RPMI7951 (cell line): ENCODE results near the gene OPTN. TPM values are rescaled to one million over a fixed set of nuclear protein-coding genes. Genes with fewer than 3 reads are reported as not detected.
"Not testable (repeated sequence)": the region's sequence is repeated elsewhere in the genome, so short reads cannot be mapped to it uniquely, and the experiment has no call there.

ENCODE experiments used
- DNase-seq: peaks from one replicate; pipeline ENCODE4 v3.0.0-alpha.2; 2012; ENCODE audit warnings: low read depth
- total RNA-seq: library from RNA; depleted of rRNA; stranded (reverse); fragments of >200 nt; shearing (Covaris generic); gene quantifications from 2 replicates; pipeline ENCODE4 v1.2.3, GENCODE V29; 2014

The OPTN gene
- total RNA-seq, 1 experiment from 2014 or later = 78.7 TPM

DNA sequence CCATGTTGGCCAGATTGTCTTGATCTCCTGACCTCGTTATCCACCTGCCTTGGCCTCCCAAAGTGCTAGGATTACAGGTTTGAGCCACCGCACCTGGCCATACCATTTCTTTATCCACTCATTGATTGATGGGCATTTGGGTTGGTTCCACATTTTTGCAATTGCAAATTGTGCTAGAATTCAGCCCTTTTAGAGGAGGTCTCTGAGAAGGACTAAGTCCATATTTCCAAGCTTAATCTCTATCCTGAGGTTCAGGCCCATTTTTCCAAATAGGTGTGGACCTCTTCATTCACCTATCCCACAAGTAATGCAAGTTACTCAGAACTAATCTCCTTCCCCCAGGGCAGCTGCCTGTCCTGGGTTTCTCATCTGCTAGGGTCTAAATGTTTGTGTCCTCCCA is 9.7 kb upstream of the OPTN start:
- no peak for DNase-seq

DNA sequence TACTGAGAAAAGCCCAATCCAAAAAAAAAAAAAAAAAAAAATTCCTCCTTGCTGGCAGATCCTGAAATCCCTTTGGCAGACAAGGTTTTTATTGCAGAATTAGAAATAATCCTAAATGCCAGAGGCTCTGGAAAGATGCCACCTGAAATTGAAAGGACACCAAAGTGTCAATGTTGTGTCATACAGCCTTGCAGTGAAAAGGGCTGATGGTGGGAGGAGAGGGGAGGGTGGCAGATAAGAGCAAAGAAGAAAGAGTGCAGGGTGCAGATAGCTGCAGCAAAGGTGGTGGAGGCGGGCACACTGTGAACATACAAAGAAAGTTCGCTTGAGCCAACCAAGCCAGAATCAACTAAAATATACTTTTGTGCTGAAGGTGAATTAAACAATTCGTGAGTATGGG is 8.2 kb upstream of the OPTN start:
- DNase-seq = no peak

GRCh38 chr10:13092291-13093102 is 7.5 kb upstream of the OPTN start:
- no peak for DNase-seq

DNA sequence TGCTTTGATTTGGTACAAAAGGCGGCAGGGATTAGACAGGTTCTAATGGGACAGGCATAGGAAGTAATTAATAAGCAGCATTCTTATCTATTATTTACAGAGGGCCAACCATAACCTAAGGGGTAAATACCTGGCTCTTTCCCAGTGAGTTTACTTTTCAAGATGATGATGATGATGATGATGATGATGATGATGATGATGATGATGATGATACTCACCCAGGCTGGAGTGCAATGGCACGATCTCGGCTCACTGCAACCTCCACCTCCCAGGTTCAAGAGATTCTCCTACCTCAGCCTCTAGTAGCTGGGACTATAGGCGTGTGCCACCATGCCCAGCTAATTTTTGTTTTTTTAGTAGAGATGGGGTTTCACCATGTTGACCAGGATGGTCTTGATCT is 5.9 kb upstream of the OPTN start:
- not testable (repeated sequence) for DNase-seq

DNA sequence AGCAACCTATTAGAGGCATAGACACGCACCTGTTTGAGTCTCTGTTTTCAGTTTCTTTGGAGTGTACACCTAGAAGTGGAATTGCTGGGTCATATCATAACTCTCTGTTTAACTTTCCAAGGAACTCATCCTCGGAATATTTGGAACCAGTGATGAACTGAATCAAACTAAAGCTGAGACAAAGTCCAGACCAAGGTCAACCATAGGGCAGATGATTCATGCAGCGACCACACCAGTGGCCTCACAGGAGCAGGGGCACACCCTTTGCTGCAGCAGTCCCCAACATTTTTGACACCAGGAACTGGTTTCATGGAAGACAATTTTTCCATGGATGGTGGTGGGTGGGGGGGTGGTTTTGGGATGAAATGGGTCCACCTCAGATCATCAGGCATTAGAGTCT is 4.9 kb upstream of the OPTN start:
- DNase-seq = peak; percentile 58

GRCh38 chr10:13095929-13096328 is 4.0 kb upstream of the OPTN start:
- DNase-seq = no peak

- peak; percentile 80 for DNase-seq
These were observed 758 bp upstream of the OPTN start for GRCh38 chr10:13099144-13099665.

DNA sequence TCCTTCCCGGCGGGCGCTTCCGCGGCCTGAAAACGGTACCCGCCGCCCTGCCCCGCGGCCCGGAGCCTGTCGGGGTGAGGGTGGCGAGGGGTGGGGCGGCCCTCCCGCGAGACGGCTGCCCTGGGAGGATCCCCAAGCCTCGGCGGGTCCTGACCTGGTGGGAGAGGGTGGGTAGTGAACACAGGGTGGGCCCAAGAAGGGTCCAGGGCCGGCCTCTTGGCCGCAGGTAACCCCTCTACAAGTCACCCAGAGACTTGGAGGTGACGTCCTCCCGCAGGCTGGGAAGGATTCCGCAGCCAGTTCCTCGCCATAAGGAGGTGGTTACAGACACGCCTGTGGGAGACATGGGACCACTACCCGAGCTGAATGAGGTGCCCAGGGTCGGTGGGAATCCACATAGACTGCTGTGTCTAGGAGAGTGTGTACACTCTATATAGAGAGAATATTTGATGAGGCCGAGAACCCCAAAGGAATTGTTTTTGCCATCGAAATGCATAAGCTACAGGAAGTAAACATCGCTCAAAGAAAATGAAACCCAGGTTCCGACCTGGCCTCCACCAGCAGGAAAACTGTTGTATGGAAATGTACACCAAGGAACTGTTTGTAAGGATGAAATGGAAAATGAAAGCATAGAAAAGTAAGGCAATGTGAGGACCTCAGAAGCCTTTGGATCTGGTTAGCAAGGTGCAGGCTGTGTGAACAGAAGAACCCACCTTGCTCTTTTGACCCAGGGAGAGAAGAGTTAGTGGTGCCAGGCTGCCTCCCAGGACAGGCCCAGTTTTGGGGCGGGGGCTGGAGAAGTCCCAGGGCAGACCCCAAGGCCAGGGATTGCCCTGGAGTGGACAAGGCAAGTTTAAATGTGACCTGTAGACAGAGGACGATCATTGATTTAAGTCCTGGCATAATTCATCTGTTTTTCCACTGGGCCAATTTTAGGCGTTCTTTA is 659 bp downstream of the OPTN start:
- DNase-seq = peak; percentile 39

GRCh38 chr10:13102002-13102794 is 2.2 kb downstream of the OPTN start:
- DNase-seq = peak; percentile 31

DNA sequence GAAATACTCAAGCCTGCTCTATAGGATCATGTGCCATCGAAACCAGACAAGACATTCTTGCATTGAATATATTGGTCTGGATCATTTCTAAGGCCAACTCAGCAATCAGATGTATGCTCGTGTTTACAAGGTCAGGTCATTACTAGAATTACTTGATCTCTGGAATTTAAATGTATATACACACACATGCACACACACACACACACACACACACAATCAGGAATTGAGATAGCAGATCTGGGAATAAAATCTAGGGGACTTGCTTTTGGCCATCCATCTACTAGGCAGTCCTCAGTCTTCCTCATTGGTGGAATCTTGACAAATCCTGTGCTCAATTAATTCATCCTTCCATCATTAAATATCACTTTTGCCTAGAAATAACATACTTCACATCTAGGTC is 3.6 kb downstream of the OPTN start:
- no peak for DNase-seq

DNA sequence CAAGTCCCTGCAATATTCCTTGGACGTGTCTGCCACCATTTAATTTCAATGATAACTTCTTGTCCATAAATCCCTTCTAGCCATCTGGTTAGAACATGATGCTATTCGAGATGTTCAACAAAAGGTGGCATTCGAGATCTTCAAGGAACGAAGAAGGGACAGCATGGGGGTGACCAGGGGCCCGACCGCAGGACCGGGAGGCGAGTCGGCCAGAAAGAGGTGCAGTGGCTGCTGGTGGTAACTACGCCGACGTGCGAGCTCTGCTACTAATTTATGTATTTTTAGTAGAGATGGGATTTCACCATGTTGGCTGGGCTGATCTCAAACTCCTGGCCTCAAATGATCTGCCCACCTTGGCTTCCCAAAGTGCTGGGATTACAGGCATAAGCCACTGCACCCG is 4.7 kb downstream of the OPTN start:
- DNase-seq = no peak

GRCh38 chr10:13105184-13105583 is 5.2 kb downstream of the OPTN start:
- DNase-seq = peak; percentile 31

DNA sequence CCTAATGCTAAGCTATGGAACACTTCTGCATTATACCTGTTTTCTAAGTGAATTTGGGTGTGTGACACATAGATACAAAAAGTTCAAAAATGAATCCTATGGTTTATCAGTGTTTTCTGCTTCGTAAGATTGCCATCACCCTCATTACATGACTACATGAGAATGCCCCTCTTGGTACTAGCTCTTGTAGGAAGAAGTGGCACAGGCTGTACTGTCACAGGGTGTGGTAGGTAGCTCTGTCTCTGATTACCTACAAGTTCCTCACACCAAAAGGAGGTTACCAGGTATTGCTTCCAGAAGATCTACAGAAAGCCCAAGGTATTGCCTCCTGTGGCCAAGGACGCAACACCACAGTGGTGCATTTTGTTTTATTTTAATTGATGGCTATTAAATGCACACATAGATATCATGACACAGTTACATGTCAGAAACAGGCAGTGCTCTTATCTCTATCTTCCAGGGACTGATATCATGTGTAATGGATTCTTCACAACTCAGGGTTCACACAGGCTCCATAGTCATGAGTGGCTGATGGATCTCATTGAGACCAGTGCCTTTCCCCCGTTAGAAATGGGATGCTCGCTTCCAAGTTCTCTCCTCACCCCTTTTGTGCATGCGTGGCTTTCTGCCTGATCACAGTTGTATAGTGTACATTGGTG is 6.6 kb downstream of the OPTN start:
- no peak for DNase-seq

GRCh38 chr10:13110908-13111307 is 10.9 kb downstream of the OPTN start:
- DNase-seq = no peak

GRCh38 chr10:13113544-13113943 is 13.6 kb downstream of the OPTN start:
- DNase-seq = no peak

DNA sequence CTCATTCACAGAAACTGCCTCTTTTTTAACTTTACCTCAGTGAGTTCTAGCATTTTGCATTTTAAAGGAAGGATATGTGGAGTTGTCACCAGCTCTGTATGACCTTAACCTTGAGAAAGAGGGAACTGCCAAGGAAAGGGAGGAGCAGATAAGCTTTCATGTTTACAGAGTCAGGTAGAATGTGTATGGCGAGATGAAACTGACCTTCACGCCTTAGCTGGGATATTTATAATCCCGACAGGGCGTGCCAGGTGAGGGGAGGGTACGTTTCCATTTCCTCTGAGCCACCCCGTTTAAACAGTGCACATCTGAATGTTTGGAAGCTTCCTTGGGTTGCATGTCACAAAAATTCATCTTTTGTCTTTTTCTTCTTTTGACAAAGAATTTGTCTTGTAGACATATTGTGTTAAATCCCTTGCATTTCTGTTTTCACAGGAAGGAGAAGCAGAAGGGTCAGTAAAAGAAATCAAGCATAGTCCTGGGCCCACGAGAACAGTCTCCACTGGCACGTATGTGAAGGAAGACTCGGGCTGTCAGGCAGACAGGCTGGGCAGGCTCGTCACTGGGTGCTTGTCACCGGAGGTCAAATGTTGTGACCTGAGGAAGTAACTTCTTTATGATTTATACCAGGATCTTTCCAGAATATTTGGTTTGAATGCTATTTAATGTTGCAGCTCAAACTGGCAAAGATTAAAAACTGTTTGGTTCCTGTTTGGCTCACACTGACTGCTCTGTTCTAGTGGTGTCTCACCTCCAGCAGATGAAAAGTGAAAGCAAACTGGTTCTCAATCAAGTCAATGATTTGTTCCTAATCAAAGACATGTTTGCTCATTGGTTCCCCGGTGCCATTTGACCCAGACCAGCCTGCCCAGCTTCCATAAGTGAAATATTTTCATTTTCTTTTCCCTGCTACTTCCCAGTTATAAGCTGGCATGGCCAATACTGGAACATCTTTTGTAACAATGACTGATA is 16.2 kb downstream of the OPTN start:
- no peak for DNase-seq

DNA sequence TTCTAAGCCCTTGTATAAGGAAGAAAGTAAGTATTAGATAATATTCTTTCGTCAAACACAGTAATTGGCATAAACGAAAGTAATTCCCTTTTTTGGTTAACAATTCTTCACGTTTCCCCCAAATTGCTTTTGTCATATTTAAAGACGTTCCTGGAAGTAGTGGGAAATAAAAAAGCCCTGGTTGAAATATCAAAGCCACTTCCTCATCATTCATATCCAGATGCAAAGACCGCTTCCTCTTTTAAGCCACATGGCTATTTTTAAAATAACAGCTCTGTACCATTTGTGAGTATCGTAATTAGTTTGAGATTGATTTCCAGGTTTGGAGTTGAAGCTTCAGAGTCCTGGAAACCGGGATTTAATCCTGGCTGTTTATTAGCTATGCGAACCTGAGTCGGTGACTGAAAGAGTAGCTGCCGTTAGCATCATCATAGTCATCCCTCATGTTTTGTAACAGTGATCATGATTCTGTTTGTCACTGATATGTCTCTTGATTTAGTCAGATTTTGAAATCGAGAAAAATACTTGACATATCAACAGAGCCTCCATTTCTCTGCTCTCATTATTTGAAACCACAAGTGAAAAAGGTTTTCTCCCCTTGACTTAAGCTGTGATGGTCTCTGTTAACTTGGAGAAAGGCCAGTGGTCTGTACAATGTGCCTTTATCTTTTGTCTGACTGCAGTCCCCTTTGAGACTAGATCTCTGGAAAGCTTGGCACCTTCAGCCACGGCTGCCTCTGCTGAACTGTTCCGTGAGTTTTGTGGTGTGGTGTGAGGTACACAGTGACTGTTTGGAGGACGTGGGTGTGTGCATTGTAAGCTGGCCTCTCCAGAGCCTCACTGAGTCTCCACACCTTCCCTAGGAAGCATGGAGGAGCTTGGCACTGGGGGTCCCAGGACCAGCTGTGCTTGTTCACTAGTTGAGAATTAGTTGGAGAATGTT is 18.1 kb downstream of the OPTN start:
- no peak for DNase-seq

GRCh38 chr10:13118784-13119410 is 18.9 kb downstream of the OPTN start:
- DNase-seq = no peak
